ENCODE results near the gene SAMM50.

DNA sequence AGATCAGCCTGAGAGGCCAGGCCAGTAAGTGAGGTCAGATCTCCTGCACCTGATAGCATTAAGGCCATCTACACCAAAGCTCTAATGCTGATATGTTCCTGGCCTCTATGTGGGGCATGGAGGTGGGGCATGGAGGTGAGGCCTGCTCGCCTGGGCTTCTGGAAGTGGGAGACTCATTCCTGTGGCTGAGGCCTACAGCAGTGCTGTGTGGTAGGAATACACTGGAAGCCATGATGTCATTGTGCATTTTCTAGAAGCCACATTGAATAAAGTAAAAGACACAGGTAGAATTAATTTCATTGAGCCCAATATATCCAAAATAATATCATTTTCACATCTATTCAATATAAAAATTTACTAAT, 28.9 kb upstream of the SAMM50 start:
- TF ChIP-seq EZH2 (IDR thresholded peaks at IDR 0.05), result no peak
- no peak for TF ChIP-seq CTCF (IDR thresholded peaks at IDR 0.05)
- no peak for TF ChIP-seq EZH2phosphoT487 (IDR thresholded peaks at IDR 0.05)
